Urinary bladder (tissue), 4 donors: ENCODE results near the gene HOXB3. TPM values are rescaled to one million over a fixed set of nuclear protein-coding genes. Genes with fewer than 3 reads are reported as not detected.

Source experiments
- DNase-seq: peaks from one replicate; pipeline ENCODE4 v3.0.0-alpha.2; 2015; ENCODE audit errors: extremely low spot score
- H3K27ac ChIP-seq: one replicate; pipeline ENCODE4 v1.5.1; 2013; ENCODE audit warnings: low read depth, mild to moderate bottlenecking, moderate library complexity
- H3K36me3 ChIP-seq: one replicate; pipeline ENCODE4 v1.6.1; 2013; ENCODE audit warnings: mild to moderate bottlenecking, moderate library complexity; ENCODE audit not compliant: insufficient read depth
- H3K4me1 ChIP-seq: one replicate; pipeline ENCODE4 v1.6.1; 2013; ENCODE audit warnings: mild to moderate bottlenecking, moderate library complexity; ENCODE audit not compliant: insufficient read depth
- H3K4me3 ChIP-seq: one replicate; pipeline ENCODE4 v1.5.1; 2013; ENCODE audit warnings: low read depth, low read length
- WGBS: extraction: QIAGEN DNeasy Blood & Tissue Kit; methylation state at CpG from one replicate; pipeline ENCODE4 v1.1.7; 2013; 5-methylcytosine and 5-hydroxymethylcytosine counted together
- polyA plus RNA-seq: library from polyadenylated mRNA; stranded (reverse); fragments of 200-250 nt; gene quantifications from one replicate; pipeline ENCODE4 v1.2.3, GENCODE V29; 2013
- total RNA-seq: library from RNA; depleted of rRNA; stranded (reverse); fragments of >200 nt; gene quantifications from one replicate; pipeline ENCODE4 v1.2.3, GENCODE V29; 2014
- donor health status: healthy with polysubstance abuse.
- donor health status: healthy.

Gene HOXB3
- total and polyA plus RNA-seq, 2 donors = 6.1 to 10.8 TPM

DNA sequence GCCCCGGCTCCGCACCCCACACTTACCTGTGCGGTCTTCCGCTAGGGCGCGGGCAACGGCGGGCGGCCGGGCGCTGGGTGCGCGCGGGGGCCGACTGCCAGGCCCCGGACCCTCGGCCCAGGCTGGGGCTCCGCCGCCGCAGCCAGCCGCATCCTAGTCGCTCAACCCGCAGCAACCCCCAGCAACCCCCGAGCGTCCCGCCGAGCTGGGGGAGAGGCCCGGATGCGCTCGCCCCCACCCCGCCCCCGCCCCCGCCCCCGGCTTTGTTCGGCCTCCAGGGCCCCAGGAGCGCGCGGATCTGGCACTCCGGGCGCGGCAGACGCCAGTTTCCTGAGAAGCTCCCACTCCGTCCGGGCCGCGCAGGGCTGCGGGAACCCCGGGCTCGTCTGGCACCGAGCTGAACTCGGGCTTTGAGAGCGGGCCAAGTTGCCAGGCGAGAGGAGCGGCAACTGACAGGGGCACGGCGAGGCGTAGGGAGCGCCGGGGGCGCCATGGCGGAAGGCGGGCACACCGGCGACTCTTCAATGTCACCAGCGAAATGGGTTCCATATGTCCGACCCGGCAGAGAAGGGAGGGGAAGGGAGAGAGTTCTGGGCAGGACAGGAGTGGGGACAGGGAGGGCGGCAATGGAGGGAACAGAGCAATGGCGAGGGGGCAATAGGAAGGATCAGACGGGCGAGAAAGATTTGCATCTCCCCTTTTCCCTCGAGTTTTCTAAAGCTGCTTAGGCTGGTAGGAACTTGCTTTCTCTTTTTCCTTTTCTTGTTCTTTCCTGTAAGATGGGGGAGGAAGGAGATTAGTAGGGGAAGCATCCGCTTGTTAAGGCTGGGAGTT is 25.6 kb downstream of the HOXB3 start:
- H3K4me3 ChIP-seq = peak overlapping the region; percentile 22
- H3K27ac ChIP-seq = peak overlapping the region; percentile 64
- WGBS = 9% methylated on average over 73 of the region's 73 CpGs
- DNase-seq = no peak
- H3K4me1 ChIP-seq = peaks cover 4% of the 10 kb centered on the region
- H3K36me3 ChIP-seq = no peaks in the 10 kb centered on the region

DNA sequence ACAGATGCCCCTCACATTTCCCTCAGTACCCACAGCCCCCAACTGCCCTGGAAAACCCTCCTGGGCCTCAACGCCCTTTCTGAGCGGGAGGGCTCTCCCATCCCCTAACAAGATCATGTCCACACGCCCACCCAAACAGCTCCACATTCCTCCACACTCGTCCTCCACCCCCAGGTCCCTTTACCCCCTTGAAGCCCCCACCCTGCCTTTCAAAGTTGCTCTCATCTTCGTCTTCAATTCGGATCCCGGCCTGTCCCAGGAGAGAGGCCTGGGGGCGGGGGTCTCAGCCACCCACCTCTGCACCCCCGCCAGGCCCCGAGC is 26.2 kb downstream of the HOXB3 start:
- H3K36me3 ChIP-seq = no peaks in the 10 kb centered on the region
- no peak for DNase-seq
- 41% methylated on average over 10 of the region's 10 CpGs for WGBS
- H3K27ac ChIP-seq = no peak overlapping the region
- H3K4me1 ChIP-seq = peaks cover 4% of the 10 kb centered on the region
- H3K4me3 ChIP-seq = peak overlapping the region; percentile 22

GRCh38 chr17:48563385-48563838 is 26.6 kb downstream of the HOXB3 start:
- H3K4me1 ChIP-seq = peaks cover 4% of the 10 kb centered on the region
- no peaks in the 10 kb centered on the region for H3K36me3 ChIP-seq
- DNase-seq = no peak
- whole genome bisulfite sequencing = 56% methylated on average over 6 of the region's 6 CpGs
- H3K27ac ChIP-seq = no peak overlapping the region
- H3K4me3 ChIP-seq = no peak overlapping the region

DNA sequence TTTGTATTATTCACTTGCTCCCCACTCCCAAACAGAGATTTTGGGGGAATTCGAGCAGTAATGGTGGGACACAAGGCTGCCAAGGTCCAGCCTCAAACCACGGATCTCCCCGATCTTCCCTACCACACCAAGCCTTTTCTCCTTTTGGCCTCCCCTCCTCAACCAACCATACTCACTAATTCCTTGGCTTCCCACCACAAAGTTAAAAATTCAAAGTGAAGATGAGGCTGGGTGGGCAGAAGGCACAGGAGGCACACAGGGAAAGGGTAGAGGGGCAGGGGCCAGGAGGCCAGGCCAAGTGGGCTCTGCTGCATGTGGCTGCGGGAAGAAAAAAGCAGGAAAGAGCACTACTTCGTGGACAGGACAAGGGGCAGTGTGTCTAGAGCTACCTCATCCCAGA is 27.1 kb downstream of the HOXB3 start:
- WGBS = 68% methylated on average over 5 of the region's 5 CpGs
- Histone ChIP-seq H3K36me3 (no peaks in the 10 kb centered on the region), H3K4me3 (no peak overlapping the region), H3K27ac (no peak overlapping the region), H3K4me1 (peaks cover 4% of the 10 kb centered on the region)
- DNase-seq = no peak

GRCh38 chr17:48561884-48562810 is 27.9 kb downstream of the HOXB3 start:
- H3K27ac ChIP-seq = peak overlapping the region; percentile 34
- no peaks in the 10 kb centered on the region for H3K36me3 ChIP-seq
- WGBS = 69% methylated on average over 15 of the region's 15 CpGs
- peaks cover 4% of the 10 kb centered on the region for H3K4me1 ChIP-seq
- H3K4me3 ChIP-seq = no peak overlapping the region
- no peak for DNase-seq

- no peak for DNase-seq
- WGBS = 67% methylated on average over 14 of the region's 14 CpGs
- H3K4me3 ChIP-seq = no peak overlapping the region
- peaks cover 4% of the 10 kb centered on the region for H3K4me1 ChIP-seq
- no peaks in the 10 kb centered on the region for H3K36me3 ChIP-seq
- no peak overlapping the region for H3K27ac ChIP-seq
Measured at GRCh38 chr17:48559840-48560817, 29.9 kb downstream of the HOXB3 start.

GRCh38 chr17:48559122-48559839 is 30.8 kb downstream of the HOXB3 start:
- WGBS = 74% methylated on average over 16 of the region's 16 CpGs
- Histone ChIP-seq H3K27ac (no peak overlapping the region), H3K36me3 (no peaks in the 10 kb centered on the region), H3K4me1 (peaks cover 2% of the 10 kb centered on the region), H3K4me3 (no peak overlapping the region)
- DNase-seq = no peak

GRCh38 chr17:48558831-48559121 is 31.3 kb downstream of the HOXB3 start:
- 82% methylated on average over 2 of the region's 2 CpGs for WGBS
- no peak for DNase-seq
- Histone ChIP-seq H3K4me1 (peaks cover 2% of the 10 kb centered on the region), H3K36me3 (no peaks in the 10 kb centered on the region), H3K4me3 (no peak overlapping the region), H3K27ac (no peak overlapping the region)

DNA sequence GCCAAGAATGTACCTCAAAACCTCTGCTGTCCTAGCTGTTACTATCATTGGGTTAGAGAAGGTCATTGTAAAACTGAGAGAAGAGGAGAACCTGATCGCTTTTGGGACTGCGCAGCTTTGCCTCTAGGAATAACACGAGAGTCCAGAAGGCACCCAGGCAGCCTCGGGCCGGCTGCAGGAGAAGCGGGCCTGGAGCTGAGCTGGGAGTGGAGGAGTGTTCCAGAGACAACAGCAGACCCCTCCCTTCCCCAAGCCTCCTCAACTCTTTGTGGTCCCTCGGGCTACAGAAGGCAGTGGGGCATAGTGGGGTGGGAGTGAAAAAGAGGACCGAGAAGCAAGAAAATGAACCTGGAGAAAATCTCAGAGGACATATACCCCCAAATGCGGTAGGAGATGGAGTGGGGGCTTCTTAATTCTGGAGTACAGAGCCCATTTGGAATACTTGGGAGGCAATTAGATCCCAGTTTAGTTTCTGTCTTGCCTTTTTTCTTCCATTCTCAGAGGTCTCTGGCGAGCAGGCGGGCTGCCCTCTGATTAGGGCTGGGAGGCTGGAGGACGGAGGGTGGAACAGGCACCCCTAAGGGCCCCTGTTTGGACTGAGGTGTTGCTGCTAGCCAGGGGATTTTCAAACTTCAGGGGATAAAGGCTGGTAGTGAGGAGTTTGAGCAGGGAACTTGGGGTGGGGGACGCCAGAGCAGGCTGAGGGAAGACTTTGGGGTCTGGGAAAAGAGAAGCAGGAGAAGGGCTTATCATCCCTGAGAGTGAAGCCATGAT is 31.8 kb downstream of the HOXB3 start:
- Histone ChIP-seq H3K36me3 (no peaks in the 10 kb centered on the region), H3K4me1 (peaks cover 2% of the 10 kb centered on the region), H3K27ac (no peak overlapping the region), H3K4me3 (no peak overlapping the region)
- DNase-seq = no peak
- WGBS = 78% methylated on average over 13 of the region's 13 CpGs

DNA sequence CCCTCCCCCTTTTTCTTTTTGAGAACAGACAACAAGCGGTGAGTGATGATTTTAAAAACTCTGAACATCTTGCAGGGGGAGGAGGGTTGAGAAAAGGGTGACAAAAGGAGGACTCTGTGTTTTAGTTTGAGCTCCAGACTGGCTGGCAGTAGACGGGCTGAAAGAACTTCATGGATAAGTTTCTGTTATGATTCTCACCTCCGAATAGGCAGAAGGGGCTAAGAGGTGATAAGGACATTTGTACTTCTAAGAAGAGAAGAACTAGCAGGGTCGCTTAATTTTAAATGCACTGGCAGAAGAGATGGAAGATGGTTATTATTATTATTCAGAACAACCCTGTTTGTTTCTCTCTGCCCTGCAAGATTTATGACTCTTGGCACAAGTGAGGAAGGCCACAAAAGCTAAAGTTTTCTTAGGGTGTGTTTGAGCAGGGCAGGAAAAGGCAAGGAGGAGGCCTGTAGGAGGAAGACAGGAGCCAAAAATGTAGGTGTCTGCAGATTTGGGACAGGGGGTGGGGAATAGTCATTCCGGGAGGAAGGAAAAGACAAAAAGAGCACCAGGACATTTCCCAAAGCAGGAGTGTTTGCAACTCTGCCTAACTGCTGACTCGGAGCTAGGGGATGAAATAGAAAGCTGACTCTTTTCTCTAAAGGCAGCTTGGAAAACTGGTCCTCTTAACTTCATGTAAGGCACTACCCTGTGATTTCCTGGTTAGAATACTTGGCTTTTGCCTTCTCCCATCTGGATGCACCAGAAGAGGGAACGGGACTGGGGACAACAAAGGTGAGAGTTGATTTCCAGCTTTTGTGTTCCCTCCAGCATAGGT is 33.3 kb downstream of the HOXB3 start:
- peaks cover 4% of the 10 kb centered on the region for H3K4me1 ChIP-seq

GRCh38 chr17:48556229-48556575 is 33.8 kb downstream of the HOXB3 start:
- Histone ChIP-seq H3K4me1 (peaks cover 2% of the 10 kb centered on the region), H3K36me3 (no peaks in the 10 kb centered on the region), H3K4me3 (no peak overlapping the region), H3K27ac (peak overlapping the region; percentile 46)
- DNase-seq = no peak
- WGBS = 80% methylated on average over 5 of the region's 5 CpGs

More for the DNA sequence above, 33.3 kb downstream of the HOXB3 start:
- Histone ChIP-seq H3K36me3 (no peaks in the 10 kb centered on the region), H3K4me3 (no peak overlapping the region), H3K27ac (peak overlapping the region; percentile 78)
- DNase-seq = no peak
- 58% methylated on average over 7 of the region's 7 CpGs for WGBS
